ENCODE results near the gene RUFY1. TPM values are rescaled to one million over a fixed set of nuclear protein-coding genes. Genes with fewer than 3 reads are reported as not detected.
A peak's percentile ranks its signal among the peaks of the same experiment; 100 is the strongest.

The RUFY1 gene
- total and polyA plus RNA-seq, 2 experiments from 2014 or later: 25.1 to 33.6 TPM

DNA sequence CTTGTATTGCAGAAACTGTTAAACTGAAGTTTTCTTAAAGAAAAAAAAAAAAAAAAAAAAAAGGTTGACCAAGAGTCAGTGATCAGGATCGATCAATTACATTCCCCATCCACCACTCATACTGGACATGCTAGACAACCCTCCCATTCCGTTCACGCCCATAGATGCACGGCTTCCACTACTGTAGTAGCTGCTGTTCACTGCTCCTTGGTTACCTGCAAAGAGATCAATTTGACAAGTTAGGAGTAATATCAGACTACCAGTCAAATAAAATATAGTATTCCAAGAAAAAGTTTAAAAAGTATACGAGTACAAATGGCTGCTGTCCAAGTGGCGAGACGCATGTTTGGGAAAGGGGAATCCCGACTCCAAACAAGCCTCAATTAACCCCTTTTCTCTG is 64.4 kb downstream of the RUFY1 start:
- Histone ChIP-seq H3K27ac (peak overlapping the region; percentile 4), H3K36me3 (peaks cover 90% of the 10 kb centered on the region), H3K9me3 (ENCODE audit: low read depth) (no peaks in the 10 kb centered on the region), H3K27me3 (no peaks in the 10 kb centered on the region), H3K4me1 (ENCODE audit: low read depth) (peaks cover 3% of the 10 kb centered on the region), H3K4me3 (no peak overlapping the region)
- DNase-seq (ENCODE audit: low read depth in 1 of 2, low spot score in 1 of 2): no peak
- TF ChIP-seq CTCF (IDR thresholded peaks at IDR 0.05; ENCODE audit: low read depth, low read length): no peak

GRCh38 chr5:179615203-179615602 is 64.8 kb downstream of the RUFY1 start:
- no peaks in the 10 kb centered on the region for H3K9me3 ChIP-seq (ENCODE audit: low read depth)
- no peak for TF ChIP-seq CTCF (IDR thresholded peaks at IDR 0.05; ENCODE audit: low read depth, low read length)
- H3K4me3 ChIP-seq: no peak overlapping the region
- H3K27me3 ChIP-seq: no peaks in the 10 kb centered on the region
- DNase-seq (ENCODE audit: low read depth in 1 of 2, low spot score in 1 of 2): no peak
- H3K36me3 ChIP-seq: peaks cover 90% of the 10 kb centered on the region
- H3K4me1 ChIP-seq (ENCODE audit: low read depth): peaks cover 8% of the 10 kb centered on the region
- peak overlapping the region; percentile 4 for H3K27ac ChIP-seq

DNA sequence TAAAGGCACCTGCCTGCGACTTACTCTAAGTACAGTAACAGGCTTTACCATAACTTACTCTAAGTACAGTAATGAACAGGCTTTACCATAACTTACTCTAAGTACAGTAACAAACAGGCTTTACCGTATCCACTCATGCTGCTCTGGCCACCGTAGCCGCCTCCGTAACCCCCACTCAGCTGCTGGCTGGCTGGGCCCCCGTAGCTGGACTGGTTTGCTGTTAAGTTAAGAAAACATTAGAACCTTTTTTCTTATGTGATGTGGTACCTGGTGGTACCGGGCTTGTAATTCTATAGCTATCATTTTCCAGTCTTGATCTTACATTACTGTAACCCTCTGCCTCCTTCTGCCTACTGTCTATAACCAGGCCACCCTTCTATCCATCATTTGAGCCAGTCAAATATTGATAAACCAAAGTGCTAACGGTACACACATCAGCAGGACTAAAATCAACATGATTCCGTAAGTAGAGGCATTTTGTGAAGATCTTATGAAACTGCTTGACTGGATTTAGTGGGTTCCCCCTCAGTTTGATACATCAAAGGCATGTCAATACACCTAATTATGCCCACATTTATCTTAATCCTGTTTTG is 65.7 kb downstream of the RUFY1 start:
- Histone ChIP-seq H3K27ac (peak overlapping the region; percentile 28), H3K27me3 (no peaks in the 10 kb centered on the region), H3K36me3 (peaks cover 90% of the 10 kb centered on the region), H3K9me3 (ENCODE audit: low read depth) (no peaks in the 10 kb centered on the region), H3K4me3 (no peak overlapping the region), H3K4me1 (ENCODE audit: low read depth) (peaks cover 17% of the 10 kb centered on the region)
- TF ChIP-seq CTCF (IDR thresholded peaks at IDR 0.05; ENCODE audit: low read depth, low read length): no peak
- DNase-seq (ENCODE audit: low read depth in 1 of 2, low spot score in 1 of 2): no peak

DNA sequence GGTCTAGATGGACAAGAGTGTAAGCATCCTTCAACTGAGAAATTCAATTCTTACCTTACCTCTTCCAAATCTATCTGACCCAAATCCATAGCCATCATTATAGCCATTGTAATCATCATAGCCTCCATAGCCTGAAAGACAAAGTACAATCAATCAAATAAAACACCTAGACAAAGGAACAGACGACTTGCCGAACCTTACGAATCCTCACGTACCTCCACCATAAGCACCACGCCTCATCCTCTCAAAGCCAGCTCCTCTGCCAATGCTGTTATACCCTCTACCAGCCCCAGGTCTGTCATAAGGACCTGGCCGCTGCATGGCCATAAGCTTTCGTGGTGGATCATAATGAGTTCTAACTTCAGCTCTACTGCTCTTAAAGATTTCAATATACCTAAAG is 67.6 kb downstream of the RUFY1 start:
- H3K4me3 ChIP-seq: no peak overlapping the region
- no peak for DNase-seq (ENCODE audit: low read depth in 1 of 2, low spot score in 1 of 2)
- H3K36me3 ChIP-seq: peaks cover 89% of the 10 kb centered on the region
- H3K27me3 ChIP-seq: no peaks in the 10 kb centered on the region
- H3K4me1 ChIP-seq (ENCODE audit: low read depth): peaks cover 26% of the 10 kb centered on the region
- no peak for TF ChIP-seq CTCF (IDR thresholded peaks at IDR 0.05; ENCODE audit: low read depth, low read length)
- no peaks in the 10 kb centered on the region for H3K9me3 ChIP-seq (ENCODE audit: low read depth)
- H3K27ac ChIP-seq: no peak overlapping the region

GRCh38 chr5:179618923-179619554 is 68.7 kb downstream of the RUFY1 start:
- Histone ChIP-seq H3K27ac (peak overlapping the region; percentile 7), H3K27me3 (no peaks in the 10 kb centered on the region), H3K4me1 (ENCODE audit: low read depth) (peaks cover 26% of the 10 kb centered on the region), H3K9me3 (ENCODE audit: low read depth) (no peaks in the 10 kb centered on the region), H3K4me3 (peak overlapping the region; percentile 79), H3K36me3 (peaks cover 78% of the 10 kb centered on the region)
- no peak for TF ChIP-seq CTCF (IDR thresholded peaks at IDR 0.05; ENCODE audit: low read depth, low read length)
- DNase-seq (ENCODE audit: low read depth in 1 of 2, low spot score in 1 of 2): peak in 1 of 2 donors; percentile 62

Measured in cardiac muscle cell (in vitro differentiated cells and primary cell).